ENCODE measurements around the gene ARAP1.

The ARAP1 gene

GRCh38 chr11:72764503-72764902, 12.3 kb upstream of the ARAP1 start:
- ATAC-seq (replicated peaks): no peak
- H3K27me3 Mint-ChIP-seq: no peaks in the 10 kb centered on the region
- H3K9me3 Mint-ChIP-seq: no peaks in the 10 kb centered on the region
- no peak for DNase-seq
- H3K4me1 Mint-ChIP-seq (ENCODE audit: low read depth in 2 of 2): peaks cover 15 to 16% of the 10 kb centered on the region in 2 donors
- H3K36me3 Mint-ChIP-seq (ENCODE audit: insufficient read depth): no peaks in the 10 kb centered on the region
- no peak overlapping the region for H3K4me3 Mint-ChIP-seq
- H3K27ac Mint-ChIP-seq: no peak overlapping the region

- Mint-ChIP-seq H3K4me3 (no peak overlapping the region), H3K27ac (no peak overlapping the region), H3K36me3 (ENCODE audit: insufficient read depth) (no peaks in the 10 kb centered on the region), H3K9me3 (no peaks in the 10 kb centered on the region), H3K4me1 (ENCODE audit: low read depth in 2 of 2) (peaks cover 16% of the 10 kb centered on the region in 2 donors), H3K27me3 (no peaks in the 10 kb centered on the region)
- ATAC-seq (replicated peaks) (no peak), DNase-seq (no peak)
These were observed 11.6 kb upstream of the ARAP1 start for GRCh38 chr11:72763823-72764222.

- no peaks in the 10 kb centered on the region for H3K36me3 Mint-ChIP-seq (ENCODE audit: insufficient read depth)
- H3K9me3 Mint-ChIP-seq: no peaks in the 10 kb centered on the region
- no peak overlapping the region for H3K4me3 Mint-ChIP-seq
- DNase-seq: no peak
- H3K27me3 Mint-ChIP-seq: no peaks in the 10 kb centered on the region
- H3K27ac Mint-ChIP-seq: no peak overlapping the region
- peaks cover 10 to 16% of the 10 kb centered on the region in 2 donors for H3K4me1 Mint-ChIP-seq (ENCODE audit: low read depth in 2 of 2)
- peak; percentile 84 for ATAC-seq (replicated peaks)
These were observed 10.6 kb upstream of the ARAP1 start for GRCh38 chr11:72762641-72763304.

GRCh38 chr11:72760539-72761405, 8.6 kb upstream of the ARAP1 start:
- H3K27me3 Mint-ChIP-seq: no peaks in the 10 kb centered on the region
- H3K4me1 Mint-ChIP-seq (ENCODE audit: low read depth in 2 of 2): peaks cover 13 to 16% of the 10 kb centered on the region in 2 donors
- DNase-seq (no peak), ATAC-seq (replicated peaks) (no peak)
- peaks cover 4% of the 10 kb centered on the region for H3K36me3 Mint-ChIP-seq (ENCODE audit: insufficient read depth)
- H3K27ac Mint-ChIP-seq: no peak overlapping the region
- no peaks in the 10 kb centered on the region for H3K9me3 Mint-ChIP-seq
- no peak overlapping the region for H3K4me3 Mint-ChIP-seq

- Mint-ChIP-seq H3K27me3 (no peaks in the 10 kb centered on the region), H3K4me1 (ENCODE audit: low read depth in 2 of 2) (peaks cover 13 to 16% of the 10 kb centered on the region in 2 donors), H3K4me3 (no peak overlapping the region), H3K36me3 (ENCODE audit: insufficient read depth) (peaks cover 8% of the 10 kb centered on the region), H3K9me3 (no peaks in the 10 kb centered on the region), H3K27ac (no peak overlapping the region)
- no peak for DNase-seq
- ATAC-seq (replicated peaks): no peak
These were observed 7.3 kb upstream of the ARAP1 start for GRCh38 chr11:72759468-72759985.

GRCh38 chr11:72758690-72759389, 6.6 kb upstream of the ARAP1 start:
- Mint-ChIP-seq H3K36me3 (ENCODE audit: insufficient read depth) (peaks cover 8% of the 10 kb centered on the region), H3K9me3 (no peaks in the 10 kb centered on the region), H3K27me3 (no peaks in the 10 kb centered on the region), H3K4me3 (no peak overlapping the region), H3K4me1 (ENCODE audit: low read depth in 2 of 2) (peaks cover 16% of the 10 kb centered on the region in 2 donors), H3K27ac (peak overlapping the region in 1 of 2 donors; percentile 19)
- no peak for ATAC-seq (replicated peaks)
- no peak for DNase-seq

GRCh38 chr11:72758304-72758689, 6.1 kb upstream of the ARAP1 start:
- peaks cover 8% of the 10 kb centered on the region for H3K36me3 Mint-ChIP-seq (ENCODE audit: insufficient read depth)
- no peak for ATAC-seq (replicated peaks)

GRCh38 chr11:72755713-72756285, 3.6 kb upstream of the ARAP1 start:
- ATAC-seq (replicated peaks): no peak
- H3K27me3 Mint-ChIP-seq: no peaks in the 10 kb centered on the region
- H3K4me1 Mint-ChIP-seq (ENCODE audit: low read depth in 2 of 2): peaks cover 20 to 25% of the 10 kb centered on the region in 2 donors
- no peaks in the 10 kb centered on the region for H3K9me3 Mint-ChIP-seq
- H3K4me3 Mint-ChIP-seq: no peak overlapping the region
- H3K36me3 Mint-ChIP-seq (ENCODE audit: insufficient read depth): peaks cover 19% of the 10 kb centered on the region
- peak overlapping the region; percentile 15 to 35 for H3K27ac Mint-ChIP-seq
- DNase-seq: no peak

More at GRCh38 chr11:72758304-72758689, 6.1 kb upstream of the ARAP1 start:
- Mint-ChIP-seq H3K27ac (peak overlapping the region in 1 of 2 donors; percentile 19), H3K4me1 (ENCODE audit: low read depth in 2 of 2) (peaks cover 13 to 15% of the 10 kb centered on the region in 2 donors), H3K4me3 (no peak overlapping the region), H3K27me3 (no peaks in the 10 kb centered on the region), H3K9me3 (no peaks in the 10 kb centered on the region)
- no peak for DNase-seq

GRCh38 chr11:72754544-72755155, 2.4 kb upstream of the ARAP1 start:
- no peak overlapping the region for H3K4me3 Mint-ChIP-seq
- DNase-seq (no peak), ATAC-seq (replicated peaks) (no peak)
- no peaks in the 10 kb centered on the region for H3K9me3 Mint-ChIP-seq
- peaks cover 23% of the 10 kb centered on the region for H3K36me3 Mint-ChIP-seq (ENCODE audit: insufficient read depth)
- H3K4me1 Mint-ChIP-seq (ENCODE audit: low read depth in 2 of 2): peaks cover 28 to 35% of the 10 kb centered on the region in 2 donors
- H3K27ac Mint-ChIP-seq: no peak overlapping the region
- H3K27me3 Mint-ChIP-seq: no peaks in the 10 kb centered on the region

GRCh38 chr11:72754149-72754543, 1.9 kb upstream of the ARAP1 start:
- Mint-ChIP-seq H3K27ac (no peak overlapping the region), H3K36me3 (ENCODE audit: insufficient read depth) (peaks cover 23% of the 10 kb centered on the region), H3K27me3 (no peaks in the 10 kb centered on the region), H3K4me3 (no peak overlapping the region), H3K9me3 (no peaks in the 10 kb centered on the region), H3K4me1 (ENCODE audit: low read depth in 2 of 2) (peaks cover 32 to 39% of the 10 kb centered on the region in 2 donors)
- ATAC-seq (replicated peaks) (no peak), DNase-seq (no peak)

- Mint-ChIP-seq H3K27me3 (no peaks in the 10 kb centered on the region), H3K4me3 (peak overlapping the region; percentile 85 to 92), H3K4me1 (ENCODE audit: low read depth in 2 of 2) (peaks cover 32 to 45% of the 10 kb centered on the region in 2 donors), H3K36me3 (ENCODE audit: insufficient read depth) (peaks cover 28% of the 10 kb centered on the region), H3K27ac (peak overlapping the region; percentile 92 to 95), H3K9me3 (no peaks in the 10 kb centered on the region)
- DNase-seq: no peak
- ATAC-seq (replicated peaks): no peak
These were observed 1.3 kb upstream of the ARAP1 start for GRCh38 chr11:72753341-72754148.

Measured in effector memory CD8-positive, alpha-beta T cell (primary cell).